GM21390 (cell line): ENCODE results near the gene EMSY.

Experiments
- ATAC-seq: cut with Tn5 transposase; IDR thresholded peaks from one replicate; pipeline ENCODE4 v1.9.1; 2021; ENCODE audit not compliant: unreplicated experiment

Gene EMSY

DNA sequence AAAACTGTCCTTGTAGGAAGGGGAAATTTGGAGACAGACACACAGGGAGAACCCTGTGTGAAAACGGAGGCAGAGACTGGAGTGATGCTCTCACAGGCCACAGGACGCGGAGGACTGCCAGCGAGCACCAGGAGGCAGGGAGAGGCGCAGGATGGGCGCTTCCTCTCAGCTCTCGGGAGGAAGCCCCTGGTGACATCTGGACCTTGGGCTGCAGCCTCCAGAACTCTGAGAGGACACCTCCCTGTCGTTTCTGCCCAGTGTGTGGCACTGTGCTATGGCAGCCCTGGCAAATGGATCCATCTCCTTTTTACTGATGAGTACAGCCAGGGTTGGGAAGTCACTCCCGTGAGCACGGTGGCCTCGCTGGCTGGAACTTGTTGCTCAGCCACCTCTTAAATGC lies 151.8 kb downstream of the EMSY start:
- ATAC-seq = no peak

DNA sequence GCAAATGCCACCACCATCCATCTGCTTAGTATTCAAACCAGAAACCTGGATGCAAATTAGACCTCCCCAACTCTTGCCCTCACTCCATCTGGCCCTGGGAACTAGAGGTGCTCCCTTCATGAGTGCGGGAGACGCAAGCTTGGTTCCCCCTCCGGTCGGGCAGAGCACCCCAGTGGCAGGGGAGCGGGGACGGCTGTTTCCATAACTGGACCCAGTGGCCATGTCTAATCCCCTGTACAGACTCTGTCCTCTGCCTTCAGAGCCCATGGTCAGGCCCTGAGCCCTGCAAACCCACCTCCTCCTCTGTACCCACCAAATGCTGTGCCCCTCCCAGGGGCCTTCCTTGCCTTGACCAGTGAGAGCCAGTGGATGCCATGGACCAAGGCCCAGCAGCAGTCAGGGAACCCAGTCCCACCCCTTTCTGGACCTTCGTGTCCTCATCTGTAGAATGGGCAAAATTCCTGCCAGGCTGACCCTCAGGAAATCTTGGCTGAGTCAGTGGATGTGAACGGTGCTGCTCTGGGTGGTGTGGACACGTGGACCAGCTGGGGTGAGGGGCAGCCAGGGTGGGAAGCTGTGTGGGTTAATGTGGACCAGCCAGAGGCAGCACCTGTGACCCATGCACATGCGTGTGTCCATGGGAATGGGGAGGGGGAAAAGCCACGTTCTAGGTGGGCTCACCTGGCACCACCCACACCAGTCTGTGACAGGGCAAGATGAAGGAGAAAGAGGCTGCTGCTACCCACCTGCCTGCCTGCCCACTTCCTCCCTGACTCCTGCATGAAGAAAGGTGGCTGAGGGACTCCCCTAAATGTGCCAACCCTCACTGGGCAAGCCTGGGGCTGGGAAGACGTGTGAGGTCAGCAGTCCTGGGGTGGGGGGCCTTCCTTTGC lies 153.0 kb downstream of the EMSY start:
- no peak for ATAC-seq

- no peak for ATAC-seq
Measured at GRCh38 chr11:76598426-76598839, 153.6 kb downstream of the EMSY start.

DNA sequence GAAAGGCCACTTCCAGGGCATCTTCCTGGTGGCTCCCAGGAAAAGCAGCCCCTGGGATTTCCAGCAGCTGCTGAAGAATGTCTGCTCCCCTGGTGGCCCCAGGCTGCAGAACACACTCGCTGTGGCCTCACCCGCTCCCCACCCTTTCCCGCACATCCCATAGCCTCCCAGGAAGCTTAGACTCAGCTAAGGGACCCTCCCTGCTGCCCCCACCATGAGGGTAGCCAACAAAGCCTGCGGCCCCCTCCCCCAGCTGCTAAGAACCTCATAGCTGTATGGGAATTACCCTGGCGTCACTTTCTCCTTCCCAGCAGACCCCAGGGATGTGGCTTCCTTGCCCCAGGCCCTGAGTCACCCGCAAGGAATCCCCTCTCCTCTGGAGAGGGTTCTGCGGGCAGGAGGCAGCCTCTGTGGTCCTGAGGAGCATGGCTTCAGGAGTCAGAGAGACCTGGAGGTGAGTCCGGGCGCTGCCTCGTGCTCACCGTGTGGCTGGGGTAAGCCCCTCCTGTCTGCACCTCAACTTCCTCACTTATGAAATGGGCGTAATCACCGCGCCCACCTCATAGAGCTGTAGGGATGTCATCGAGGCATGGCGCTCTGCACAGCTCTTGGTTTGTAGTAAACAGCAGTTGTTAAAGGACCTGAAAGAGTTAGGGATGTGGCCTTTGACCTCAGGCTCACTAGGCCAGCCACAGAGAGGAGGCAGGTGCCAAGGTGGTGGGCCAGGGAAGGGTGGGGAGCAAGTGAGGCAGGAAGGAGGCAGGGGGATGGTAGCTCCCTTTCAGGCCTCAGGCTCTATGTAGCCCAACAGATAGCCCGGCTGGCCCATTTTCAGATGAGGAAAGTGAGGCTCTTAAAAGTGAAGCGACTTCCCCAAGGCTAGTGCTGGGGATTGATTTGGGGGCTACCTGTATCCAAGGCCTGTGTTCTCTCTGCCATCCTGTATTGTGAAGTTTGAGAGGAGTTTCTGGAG lies 154.5 kb downstream of the EMSY start:
- no peak for ATAC-seq

- no peak for ATAC-seq
Measured at GRCh38 chr11:76600124-76600655, 155.4 kb downstream of the EMSY start.

- ATAC-seq = no peak
Measured at GRCh38 chr11:76601272-76601671, 156.5 kb downstream of the EMSY start.

GRCh38 chr11:76601724-76602123 lies 156.9 kb downstream of the EMSY start:
- no peak for ATAC-seq

DNA sequence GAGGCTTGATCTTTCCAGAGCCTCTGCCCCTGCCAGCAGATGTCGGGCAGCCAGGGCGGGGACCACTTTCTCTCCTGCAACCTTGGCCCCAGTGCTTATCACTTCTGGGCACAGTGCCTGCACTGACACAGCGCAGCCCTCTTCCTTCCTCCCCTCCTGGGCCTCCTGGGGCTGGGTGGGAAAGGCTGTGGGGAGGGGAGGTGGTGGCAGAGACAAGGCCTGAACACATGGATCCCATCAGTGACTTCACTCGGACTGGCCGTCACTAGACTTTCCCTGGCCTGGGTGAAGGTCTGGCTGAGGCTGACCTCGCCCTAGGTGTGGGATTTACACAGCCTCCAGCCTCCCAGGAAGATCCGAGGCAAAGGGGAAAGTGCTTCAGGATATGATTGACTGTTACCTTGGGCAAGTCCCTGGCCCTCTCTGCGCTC lies 157.6 kb downstream of the EMSY start:
- ATAC-seq = no peak
